Glutamatergic neuron (in vitro differentiated cells): Measurements from ENCODE around the gene DEPDC5. TPM values are rescaled to one million over a fixed set of nuclear protein-coding genes. Genes with fewer than 3 reads are reported as not detected.

Source experiments
- DNase-seq: peaks from one replicate; pipeline ENCODE4 v3.0.0; 2022
- H3K27ac Mint-ChIP-seq: one replicate; pipeline ENCODE4 v1.8.0; 2020; ENCODE audit warnings: mild to moderate bottlenecking, mixed read lengths, inconsistent platforms; ENCODE audit not compliant: unreplicated experiment
- H3K27me3 Mint-ChIP-seq: one replicate; pipeline ENCODE4 v1.8.0; 2020; ENCODE audit warnings: mild to moderate bottlenecking, moderate library complexity, mixed read lengths, inconsistent platforms; ENCODE audit not compliant: unreplicated experiment
- H3K36me3 Mint-ChIP-seq: one replicate; pipeline ENCODE4 v1.8.0; 2020; ENCODE audit warnings: mild to moderate bottlenecking, mixed read lengths, inconsistent platforms; ENCODE audit not compliant: unreplicated experiment
- H3K4me1 Mint-ChIP-seq: one replicate; pipeline ENCODE4 v1.8.0; 2020; ENCODE audit warnings: mild to moderate bottlenecking, low read depth, mixed read lengths, inconsistent platforms; ENCODE audit not compliant: unreplicated experiment
- H3K4me3 Mint-ChIP-seq: one replicate; pipeline ENCODE4 v1.8.0; 2020; ENCODE audit warnings: mild to moderate bottlenecking, mixed read lengths, inconsistent platforms; ENCODE audit not compliant: unreplicated experiment
- H3K9me3 Mint-ChIP-seq: one replicate; pipeline ENCODE4 v1.8.0; 2020; ENCODE audit warnings: mild to moderate bottlenecking, moderate library complexity, mixed read lengths, inconsistent platforms; ENCODE audit not compliant: unreplicated experiment
- total RNA-seq: library from RNA; stranded (reverse); fragmentation: NEBNext Ultra II Directional; extraction: Animal tissue kit (Norgen Biotek cat#: 25700); gene quantifications from one replicate; pipeline ENCODE4 v1.2.1, GENCODE V29; 2021; ENCODE audit not compliant: unreplicated experiment
- TF ChIP-seq, protein P1 (sequence below): fragments of 200-600 bp; sonication (generic); IDR thresholded peaks from one replicate; pipeline ENCODE4 v1.5.0; 2021; ENCODE audit not compliant: partially characterized antibody, unreplicated experiment

DEPDC5 gene
- total RNA-seq, 1 donor from 2014 or later: 32.0 TPM

DNA sequence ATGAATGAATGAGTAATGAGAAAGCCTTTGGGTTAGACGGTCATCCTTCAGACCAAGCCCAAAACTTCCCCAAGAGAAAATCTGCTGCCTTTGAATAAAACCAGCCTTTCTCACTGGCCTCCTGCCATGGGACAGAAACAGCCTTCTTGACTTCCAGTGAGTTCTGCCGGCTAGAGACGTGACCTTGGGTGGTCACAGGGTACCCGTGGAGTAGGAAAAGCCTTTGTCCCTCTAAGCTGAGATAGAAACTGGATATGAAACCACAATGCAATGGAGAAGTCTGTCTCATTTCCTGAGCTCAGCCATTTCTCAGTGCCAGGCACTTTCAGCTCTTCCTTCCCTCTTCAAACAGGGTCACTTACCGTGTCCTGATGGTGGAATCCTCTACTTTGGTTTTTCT lies 169.3 kb downstream of the DEPDC5 start:
- H3K9me3 Mint-ChIP-seq: peaks cover 4% of the 10 kb centered on the region
- no peak overlapping the region for H3K27ac Mint-ChIP-seq
- no peak overlapping the region for H3K4me3 Mint-ChIP-seq
- peaks cover 10% of the 10 kb centered on the region for H3K4me1 Mint-ChIP-seq
- H3K27me3 Mint-ChIP-seq: peaks cover 3% of the 10 kb centered on the region
- no peaks in the 10 kb centered on the region for H3K36me3 Mint-ChIP-seq
- DNase-seq: no peak
- TF ChIP-seq, protein P1, sequence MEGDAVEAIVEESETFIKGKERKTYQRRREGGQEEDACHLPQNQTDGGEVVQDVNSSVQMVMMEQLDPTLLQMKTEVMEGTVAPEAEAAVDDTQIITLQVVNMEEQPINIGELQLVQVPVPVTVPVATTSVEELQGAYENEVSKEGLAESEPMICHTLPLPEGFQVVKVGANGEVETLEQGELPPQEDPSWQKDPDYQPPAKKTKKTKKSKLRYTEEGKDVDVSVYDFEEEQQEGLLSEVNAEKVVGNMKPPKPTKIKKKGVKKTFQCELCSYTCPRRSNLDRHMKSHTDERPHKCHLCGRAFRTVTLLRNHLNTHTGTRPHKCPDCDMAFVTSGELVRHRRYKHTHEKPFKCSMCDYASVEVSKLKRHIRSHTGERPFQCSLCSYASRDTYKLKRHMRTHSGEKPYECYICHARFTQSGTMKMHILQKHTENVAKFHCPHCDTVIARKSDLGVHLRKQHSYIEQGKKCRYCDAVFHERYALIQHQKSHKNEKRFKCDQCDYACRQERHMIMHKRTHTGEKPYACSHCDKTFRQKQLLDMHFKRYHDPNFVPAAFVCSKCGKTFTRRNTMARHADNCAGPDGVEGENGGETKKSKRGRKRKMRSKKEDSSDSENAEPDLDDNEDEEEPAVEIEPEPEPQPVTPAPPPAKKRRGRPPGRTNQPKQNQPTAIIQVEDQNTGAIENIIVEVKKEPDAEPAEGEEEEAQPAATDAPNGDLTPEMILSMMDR: no peak

DNA sequence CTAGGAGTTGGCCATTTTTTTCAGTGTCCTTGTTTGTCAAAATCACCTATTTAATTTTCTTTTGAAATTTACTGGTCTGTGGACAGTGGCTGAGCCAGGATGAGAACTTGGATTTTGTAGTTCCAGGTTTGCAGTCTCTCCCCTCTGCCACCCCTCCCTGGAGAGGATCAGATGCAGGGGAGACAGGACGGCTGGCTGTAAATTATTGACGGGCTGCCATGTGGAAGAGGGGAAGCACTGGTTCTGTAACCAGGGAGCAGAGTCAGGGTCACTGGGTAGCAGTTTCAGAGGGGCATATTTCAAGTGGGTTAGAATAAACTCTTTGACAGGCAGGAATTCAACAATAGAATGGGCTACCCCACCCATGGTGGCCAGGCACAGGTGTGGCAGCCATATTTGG lies 169.9 kb downstream of the DEPDC5 start:
- peaks cover 10% of the 10 kb centered on the region for H3K4me1 Mint-ChIP-seq
- peaks cover 5% of the 10 kb centered on the region for H3K9me3 Mint-ChIP-seq
- H3K36me3 Mint-ChIP-seq: no peaks in the 10 kb centered on the region
- H3K4me3 Mint-ChIP-seq: peak overlapping the region; percentile 22
- TF ChIP-seq, protein P1: no peak
- H3K27ac Mint-ChIP-seq: no peak overlapping the region
- H3K27me3 Mint-ChIP-seq: peaks cover 3% of the 10 kb centered on the region
- no peak for DNase-seq

DNA sequence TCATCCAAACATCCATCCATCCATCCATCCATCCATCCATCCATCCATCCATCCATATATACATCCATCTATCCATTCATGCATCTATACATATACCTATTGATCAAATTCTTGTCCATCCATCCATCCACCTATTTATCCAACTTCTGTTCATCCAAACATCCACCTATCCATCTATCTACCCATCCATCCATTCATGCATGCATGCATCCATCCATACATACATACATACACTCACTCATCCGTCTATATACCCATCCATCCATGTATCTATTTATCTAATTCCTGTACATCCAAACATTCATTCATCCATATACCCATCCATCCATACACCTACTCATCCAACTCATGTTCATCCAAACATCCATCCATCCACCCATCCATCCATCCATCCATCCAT lies 171.2 kb downstream of the DEPDC5 start:
- Mint-ChIP-seq H3K4me3 (no peak overlapping the region), H3K27ac (no peak overlapping the region), H3K36me3 (no peaks in the 10 kb centered on the region), H3K9me3 (peaks cover 7% of the 10 kb centered on the region), H3K27me3 (peaks cover 3% of the 10 kb centered on the region), H3K4me1 (peaks cover 14% of the 10 kb centered on the region)
- DNase-seq: no peak
- TF ChIP-seq, protein P1: no peak

DNA sequence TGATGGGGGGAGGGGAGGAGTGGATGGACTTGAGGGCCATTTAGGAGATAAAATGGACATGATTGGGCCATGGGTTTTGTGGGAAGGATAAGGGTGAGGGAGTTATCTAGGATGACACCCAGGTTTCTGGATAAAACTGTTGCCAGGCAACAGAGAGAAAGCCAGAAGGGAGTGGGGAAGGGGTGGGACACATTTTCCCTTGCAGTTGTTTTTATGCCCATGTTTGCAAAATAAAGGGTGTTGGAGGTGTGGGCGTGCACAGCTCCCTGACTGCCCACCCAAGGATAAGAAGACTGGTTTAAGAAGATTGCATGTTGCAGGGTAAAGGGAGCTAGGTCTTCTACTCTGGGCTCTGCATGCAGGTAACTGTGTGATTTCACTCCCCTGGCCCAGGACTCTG lies 172.2 kb downstream of the DEPDC5 start:
- Mint-ChIP-seq H3K4me1 (peaks cover 14% of the 10 kb centered on the region), H3K27me3 (peaks cover 3% of the 10 kb centered on the region), H3K9me3 (peaks cover 7% of the 10 kb centered on the region), H3K4me3 (no peak overlapping the region), H3K27ac (no peak overlapping the region), H3K36me3 (no peaks in the 10 kb centered on the region)
- TF ChIP-seq, protein P1: no peak
- DNase-seq: no peak

DNA sequence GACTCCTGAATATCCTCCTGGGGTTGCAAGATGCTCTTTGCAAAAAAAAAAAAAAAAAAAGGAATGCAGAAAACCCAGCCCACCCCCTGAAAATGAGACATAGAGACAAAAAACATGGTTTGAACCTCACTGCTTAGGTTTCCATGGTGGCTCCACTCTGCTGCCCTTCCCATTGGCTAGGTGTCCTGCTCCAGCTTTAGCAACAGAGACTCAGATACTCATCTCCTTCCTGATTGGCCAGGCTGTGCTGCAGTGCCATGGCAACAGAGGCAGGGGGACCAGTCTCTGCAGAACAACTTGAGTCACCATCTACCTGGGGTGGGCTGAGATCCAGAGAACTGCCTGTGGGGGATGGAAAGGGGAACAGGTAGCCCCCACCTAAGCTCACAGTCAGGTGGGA lies 173.2 kb downstream of the DEPDC5 start:
- Mint-ChIP-seq H3K4me3 (no peak overlapping the region), H3K9me3 (peaks cover 7% of the 10 kb centered on the region)
- TF ChIP-seq, protein P1: no peak

More for the DNA sequence above, 173.2 kb downstream of the DEPDC5 start:
- Mint-ChIP-seq H3K27me3 (peaks cover 5% of the 10 kb centered on the region), H3K4me1 (peaks cover 14% of the 10 kb centered on the region), H3K27ac (no peak overlapping the region), H3K36me3 (no peaks in the 10 kb centered on the region)
- DNase-seq: no peak
